IPS DF 6.9 (cell line): ENCODE measurements around the gene CHMP6.

Source experiments
- DNase-seq: peaks from one replicate; pipeline ENCODE4 v3.0.0-alpha.2; 2013; ENCODE audit warnings: low read depth, low spot score
- H3K27ac ChIP-seq: one replicate; pipeline ENCODE4 v1.5.1; 2013; ENCODE audit warnings: low read length, control low read depth
- H3K27me3 ChIP-seq: 2 replicates; pipeline ENCODE4 v1.6.1; 2013; ENCODE audit warnings: mild to moderate bottlenecking, low read length; ENCODE audit not compliant: control insufficient read depth, insufficient read depth
- H3K36me3 ChIP-seq: 2 replicates; pipeline ENCODE4 v1.6.1; 2013; ENCODE audit warnings: low read length; ENCODE audit not compliant: control insufficient read depth, insufficient read depth
- H3K4me1 ChIP-seq: 2 replicates; pipeline ENCODE4 v1.6.1; 2013; ENCODE audit warnings: low read length; ENCODE audit not compliant: control insufficient read depth, insufficient read depth
- H3K4me3 ChIP-seq: 2 replicates; pipeline ENCODE4 v1.5.1; 2013; ENCODE audit warnings: mild to moderate bottlenecking, low read length
- H3K9me3 ChIP-seq: 2 replicates; pipeline ENCODE4 v1.6.1; 2013; ENCODE audit warnings: low read length, inconsistent platforms; ENCODE audit not compliant: control insufficient read depth, insufficient read depth
- WGBS: extraction: QIAGEN DNeasy Blood & Tissue Kit; methylation state at CpG from one replicate; pipeline ENCODE4 v1.1.7; 2013; ENCODE audit warnings: mixed read lengths, missing lambda C conversion rate; ENCODE audit not compliant: insufficient read length, insufficient coverage; 5-methylcytosine and 5-hydroxymethylcytosine counted together

Gene CHMP6

GRCh38 chr17:80964859-80965580 is 26.6 kb upstream of the CHMP6 start:
- Histone ChIP-seq H3K4me3 (no peak overlapping the region), H3K27ac (no peak overlapping the region), H3K27me3 (no peaks in the 10 kb centered on the region), H3K36me3 (peaks cover 4% of the 10 kb centered on the region; the same call in 1 of the 2 replicates), H3K4me1 (no peaks in the 10 kb centered on the region), H3K9me3 (no peaks in the 10 kb centered on the region)
- no CpG with 5 or more reads among the region's 36 CpGs for WGBS
- no peak for DNase-seq

- no peak for DNase-seq
- no CpG with 5 or more reads among the region's 21 CpGs for WGBS
- H3K9me3 ChIP-seq: no peaks in the 10 kb centered on the region
- H3K36me3 ChIP-seq: peaks cover 4% of the 10 kb centered on the region; the same call in 1 of the 2 replicates
- H3K27ac ChIP-seq: no peak overlapping the region
- H3K27me3 ChIP-seq: no peaks in the 10 kb centered on the region
- no peaks in the 10 kb centered on the region for H3K4me1 ChIP-seq
- H3K4me3 ChIP-seq: no peak overlapping the region
These were observed 26.0 kb upstream of the CHMP6 start for GRCh38 chr17:80965606-80966005.

GRCh38 chr17:80967404-80967872 is 24.2 kb upstream of the CHMP6 start:
- H3K9me3 ChIP-seq: no peaks in the 10 kb centered on the region
- H3K27ac ChIP-seq: no peak overlapping the region
- WGBS: no CpG with 5 or more reads among the region's 19 CpGs
- H3K4me1 ChIP-seq: no peaks in the 10 kb centered on the region
- no peak overlapping the region for H3K4me3 ChIP-seq
- DNase-seq: no peak
- H3K27me3 ChIP-seq: no peaks in the 10 kb centered on the region
- 0 out of 2 replicates have a peak, but pooled peaks cover 4% of the 10 kb centered on the region for H3K36me3 ChIP-seq

GRCh38 chr17:80968602-80969029 is 23.0 kb upstream of the CHMP6 start:
- no CpG with 5 or more reads among the region's 17 CpGs for WGBS
- Histone ChIP-seq H3K9me3 (no peaks in the 10 kb centered on the region), H3K4me3 (no peak overlapping the region), H3K27me3 (no peaks in the 10 kb centered on the region), H3K4me1 (no peaks in the 10 kb centered on the region), H3K27ac (no peak overlapping the region), H3K36me3 (0 out of 2 replicates have a peak, but pooled peaks cover 4% of the 10 kb centered on the region)
- no peak for DNase-seq

- Histone ChIP-seq H3K4me3 (no peak overlapping the region), H3K9me3 (no peaks in the 10 kb centered on the region), H3K4me1 (no peaks in the 10 kb centered on the region), H3K36me3 (0 out of 2 replicates have a peak, but pooled peaks cover 4% of the 10 kb centered on the region), H3K27ac (no peak overlapping the region), H3K27me3 (no peaks in the 10 kb centered on the region)
- no peak for DNase-seq
- WGBS: no CpG with 5 or more reads among the region's 20 CpGs
These were observed 22.5 kb upstream of the CHMP6 start for GRCh38 chr17:80969030-80969673.

GRCh38 chr17:80969674-80970043 is 22.0 kb upstream of the CHMP6 start:
- DNase-seq: no peak
- no peaks in the 10 kb centered on the region for H3K27me3 ChIP-seq
- no peaks in the 10 kb centered on the region for H3K4me1 ChIP-seq
- no peak overlapping the region for H3K27ac ChIP-seq
- H3K9me3 ChIP-seq: no peaks in the 10 kb centered on the region
- no peak overlapping the region for H3K4me3 ChIP-seq
- WGBS: no CpG with 5 or more reads among the region's 10 CpGs
- H3K36me3 ChIP-seq: 0 out of 2 replicates have a peak, but pooled peaks cover 4% of the 10 kb centered on the region

GRCh38 chr17:80970044-80970761 is 21.4 kb upstream of the CHMP6 start:
- Histone ChIP-seq H3K4me1 (no peaks in the 10 kb centered on the region), H3K27me3 (no peaks in the 10 kb centered on the region), H3K9me3 (no peaks in the 10 kb centered on the region), H3K4me3 (no peak overlapping the region), H3K36me3 (0 out of 2 replicates have a peak, but pooled peaks cover under 1% of the 10 kb centered on the region), H3K27ac (no peak overlapping the region)
- WGBS: no CpG with 5 or more reads among the region's 20 CpGs
- no peak for DNase-seq

- Histone ChIP-seq H3K9me3 (no peaks in the 10 kb centered on the region), H3K4me3 (no peak overlapping the region), H3K27me3 (no peaks in the 10 kb centered on the region), H3K36me3 (no peaks in the 10 kb centered on the region), H3K27ac (no peak overlapping the region), H3K4me1 (no peaks in the 10 kb centered on the region)
- DNase-seq: no peak
- no CpG with 5 or more reads among the region's 26 CpGs for WGBS
These were observed 20.6 kb upstream of the CHMP6 start for GRCh38 chr17:80970762-80971703.

- H3K27ac ChIP-seq: no peak overlapping the region
- no peaks in the 10 kb centered on the region for H3K9me3 ChIP-seq
- WGBS: no CpG with 5 or more reads among the region's 13 CpGs
- H3K4me3 ChIP-seq: no peak overlapping the region
- no peaks in the 10 kb centered on the region for H3K4me1 ChIP-seq
- H3K27me3 ChIP-seq: no peaks in the 10 kb centered on the region
- no peak for DNase-seq
- H3K36me3 ChIP-seq: no peaks in the 10 kb centered on the region
These were observed 19.8 kb upstream of the CHMP6 start for GRCh38 chr17:80971704-80972304.
